ENCODE data around the gene SHOX.

The SHOX gene

DNA sequence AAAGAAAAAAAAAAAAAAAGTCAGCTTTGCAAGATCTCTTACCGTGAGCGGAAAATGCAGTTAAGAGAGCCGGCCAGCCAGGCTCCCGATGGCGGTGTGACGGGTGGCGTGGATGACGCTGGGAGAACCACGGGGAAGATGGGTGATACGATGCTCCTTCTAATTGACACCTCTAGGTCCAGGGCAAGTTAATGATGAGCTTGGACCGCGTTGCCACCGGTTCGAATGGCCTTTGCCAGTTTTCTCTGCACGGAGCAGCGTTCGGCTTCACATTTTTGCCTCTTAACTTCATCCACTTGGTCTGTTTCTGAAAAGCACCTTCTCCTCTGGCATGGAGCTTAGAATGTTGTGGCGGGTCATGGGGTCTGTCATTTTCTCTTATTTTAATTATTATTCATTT is 33.2 kb downstream of the SHOX start:
- in situ Hi-C loops (cut with MboI; ENCODE audit: low sequenced_read_pairs): no loop called here

DNA sequence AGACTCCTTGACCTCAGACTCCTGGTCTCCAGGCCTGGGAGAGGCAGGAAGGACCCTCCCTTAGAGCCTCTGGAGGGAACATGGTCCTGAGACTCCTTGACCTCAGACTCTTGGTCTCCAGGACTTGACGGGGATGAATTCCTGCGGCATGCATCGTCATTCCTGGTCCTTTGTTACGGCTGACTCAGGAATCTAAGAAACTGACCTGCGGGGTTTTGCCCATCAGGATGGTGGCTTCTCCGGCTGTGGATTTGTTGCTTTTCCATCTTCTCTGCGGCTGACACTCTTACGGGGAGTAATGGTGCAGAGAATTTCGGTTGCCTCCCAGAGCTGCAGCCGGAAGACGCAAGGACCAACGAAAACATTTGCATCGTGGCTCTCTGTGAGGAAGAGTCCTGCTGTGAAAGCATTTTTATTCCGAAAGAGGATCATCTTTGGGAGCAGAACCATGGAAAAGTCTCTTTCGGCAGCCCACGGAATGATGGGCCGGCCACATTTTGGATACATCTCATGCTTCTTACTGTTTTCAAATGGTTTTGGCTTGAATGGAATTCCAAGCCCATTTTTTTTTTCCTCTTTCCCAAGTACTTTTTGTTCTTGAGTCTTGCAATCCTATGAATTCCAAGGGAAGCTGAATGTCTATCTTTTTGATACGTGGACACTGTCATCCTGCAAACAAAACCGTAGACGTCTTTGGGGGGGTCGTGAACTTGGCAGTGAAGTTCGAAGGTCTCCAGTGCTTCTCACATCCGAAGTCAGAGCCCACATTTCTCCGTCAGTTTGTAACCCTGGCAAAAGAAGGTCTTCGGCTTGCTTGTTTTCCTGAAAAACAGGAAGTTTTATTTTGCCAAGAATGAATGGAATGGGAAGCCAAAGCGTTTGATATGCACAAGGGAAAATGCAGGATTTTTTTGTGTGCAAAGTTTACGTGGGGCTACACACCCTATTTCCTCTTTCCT is 36.5 kb downstream of the SHOX start:
- in situ Hi-C loops (cut with MboI; ENCODE audit: low sequenced_read_pairs): no loop called here

DNA sequence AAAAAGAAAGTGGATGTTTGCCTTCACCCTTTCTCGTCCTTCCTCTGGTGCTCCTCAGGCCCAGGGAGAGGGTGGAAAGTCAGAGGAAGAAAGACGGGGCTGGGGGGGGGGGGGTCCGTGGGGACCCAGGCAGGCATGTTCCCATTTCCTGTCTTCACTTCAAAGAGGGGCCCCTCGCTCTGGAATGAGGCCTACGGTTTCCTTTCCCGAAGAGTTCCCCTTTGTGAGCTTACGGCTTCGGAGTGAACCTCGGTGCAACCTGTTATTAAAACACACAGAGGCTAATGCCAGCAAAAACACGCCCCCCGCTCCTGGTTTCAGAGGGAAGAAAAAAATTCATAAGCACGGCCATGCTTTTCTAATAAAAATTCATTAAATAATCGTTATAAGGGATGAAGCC is 40.1 kb downstream of the SHOX start:
- in situ Hi-C loops (cut with MboI; ENCODE audit: low sequenced_read_pairs): no loop called here

DNA sequence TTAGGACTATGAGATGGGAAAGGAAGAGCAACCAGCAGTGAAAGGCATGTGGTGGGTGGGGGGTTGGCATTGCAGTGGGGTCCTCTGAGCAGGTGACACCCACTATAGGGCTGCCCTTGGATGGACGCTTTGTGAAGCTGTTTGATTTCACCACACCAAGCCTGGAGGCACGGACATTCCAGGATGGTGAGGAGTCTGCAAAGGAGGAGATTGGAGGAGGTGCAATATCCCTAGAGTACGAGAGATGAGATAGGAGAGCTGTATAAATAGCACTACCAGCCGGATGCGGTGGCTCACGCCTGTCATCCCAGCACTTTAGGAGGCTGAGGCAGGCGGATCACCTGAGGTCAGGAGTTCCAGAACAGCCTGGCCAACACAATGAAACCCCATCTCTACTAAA is 42.3 kb downstream of the SHOX start:
- in situ Hi-C loops (cut with MboI; ENCODE audit: low sequenced_read_pairs): no loop called here

DNA sequence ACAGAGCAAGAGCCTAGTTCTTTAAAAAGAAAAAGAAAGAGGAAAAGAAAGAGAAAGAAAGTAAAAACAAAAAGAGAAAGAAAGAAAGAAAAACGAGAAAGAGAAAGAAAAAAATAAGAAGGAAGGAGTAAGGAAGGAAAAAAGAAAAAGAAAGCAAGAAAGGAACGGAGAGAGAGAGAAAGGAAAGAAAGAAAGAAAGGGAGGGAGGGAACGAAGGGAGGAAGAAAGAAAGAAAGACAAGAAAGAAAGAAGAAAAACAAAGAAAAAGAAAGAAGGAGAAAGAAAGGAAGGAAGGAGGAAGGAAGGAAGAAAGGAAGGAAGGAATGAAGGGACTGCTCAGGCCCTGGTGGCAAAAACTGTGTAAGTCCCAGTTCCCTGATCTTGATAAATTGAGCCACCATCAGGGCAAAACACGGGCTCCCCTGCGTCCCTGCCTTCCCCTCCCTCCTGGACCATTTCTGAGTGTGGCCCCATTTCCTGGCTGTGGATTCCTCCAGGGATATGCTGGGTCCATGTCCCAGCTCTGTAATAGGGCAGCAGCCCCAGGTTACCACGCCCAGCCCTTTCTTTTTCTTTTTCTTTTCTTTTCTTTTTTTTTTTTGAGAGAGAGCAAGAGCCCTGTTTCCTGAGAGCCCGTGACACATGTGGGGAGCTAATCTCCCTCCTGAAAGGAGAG is 44.8 kb downstream of the SHOX start:
- in situ Hi-C loops (cut with MboI; ENCODE audit: low sequenced_read_pairs): no loop called here

DNA sequence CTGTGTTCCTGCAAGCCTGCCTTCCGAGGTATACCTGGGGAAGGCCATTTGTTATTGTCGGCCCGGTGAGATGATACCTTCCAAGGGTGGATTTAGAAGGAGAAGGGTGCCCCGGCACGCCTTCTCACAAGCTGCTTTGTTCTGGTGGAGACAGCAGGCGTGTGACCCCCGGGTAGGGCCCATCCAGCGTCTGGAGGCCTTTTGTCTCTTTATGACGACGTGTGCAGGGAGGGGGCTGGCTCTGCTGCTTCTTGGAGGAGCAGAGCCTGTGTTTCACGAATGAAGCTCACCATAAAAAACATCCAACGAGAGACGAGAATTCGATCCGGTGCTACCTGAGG is 45.3 kb downstream of the SHOX start:
- in situ Hi-C loops (cut with MboI; ENCODE audit: low sequenced_read_pairs): no loop called here

DNA sequence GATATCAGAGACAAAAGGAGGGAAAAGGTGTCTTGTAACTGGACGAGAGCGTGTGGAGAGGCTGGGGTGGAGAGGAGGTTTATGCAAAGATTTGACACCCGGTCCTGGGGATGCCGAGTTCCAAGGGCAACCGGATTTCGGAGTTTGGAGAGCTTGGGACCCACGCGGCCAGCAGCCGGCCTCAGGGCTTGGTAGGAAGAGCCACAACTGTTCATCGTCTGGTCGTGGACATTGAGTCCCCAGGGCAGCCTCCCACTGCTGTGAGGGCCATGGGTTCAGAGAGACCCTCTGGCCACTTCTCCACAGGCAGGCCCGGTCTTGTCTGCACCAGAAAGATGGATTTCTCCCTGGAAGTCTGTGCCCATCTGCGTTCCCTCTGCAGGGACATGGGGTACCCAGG is 46.8 kb downstream of the SHOX start:
- in situ Hi-C loops (cut with MboI; ENCODE audit: low sequenced_read_pairs): no loop called here

DNA sequence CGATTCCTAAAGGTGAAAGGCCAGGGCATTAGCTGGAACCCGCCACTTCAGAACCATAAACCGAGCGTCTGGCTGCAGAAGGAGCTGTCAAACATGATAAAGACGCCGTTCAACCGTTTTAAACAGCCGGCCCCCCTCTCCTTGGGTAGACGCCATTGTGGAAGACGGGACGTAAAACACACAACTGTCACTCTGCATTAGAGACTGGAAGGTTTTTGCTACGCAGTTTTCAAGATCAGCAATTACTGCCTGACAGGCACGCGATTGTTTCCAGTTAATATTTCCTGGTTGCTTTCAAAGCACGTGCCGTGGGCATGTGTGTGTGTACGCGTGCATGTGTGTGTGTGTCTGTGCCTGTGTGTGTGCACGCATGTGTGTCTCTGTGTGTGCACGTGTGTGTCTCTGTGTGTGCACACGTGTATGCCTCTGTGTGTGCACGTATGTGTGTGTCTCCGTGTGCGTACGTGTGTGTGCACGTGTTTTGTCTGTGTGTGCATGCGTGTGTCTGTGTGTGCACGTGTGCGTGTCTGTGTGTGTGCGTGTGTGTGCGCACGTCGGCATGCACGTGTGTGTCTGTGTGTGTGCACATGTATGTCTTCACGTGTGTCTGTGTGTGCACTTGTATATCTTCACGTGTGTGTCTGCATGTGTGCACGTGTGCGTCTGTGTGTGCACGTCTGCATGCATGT is 48.8 kb downstream of the SHOX start:
- in situ Hi-C loops (cut with MboI; ENCODE audit: low sequenced_read_pairs): no loop called here

DNA sequence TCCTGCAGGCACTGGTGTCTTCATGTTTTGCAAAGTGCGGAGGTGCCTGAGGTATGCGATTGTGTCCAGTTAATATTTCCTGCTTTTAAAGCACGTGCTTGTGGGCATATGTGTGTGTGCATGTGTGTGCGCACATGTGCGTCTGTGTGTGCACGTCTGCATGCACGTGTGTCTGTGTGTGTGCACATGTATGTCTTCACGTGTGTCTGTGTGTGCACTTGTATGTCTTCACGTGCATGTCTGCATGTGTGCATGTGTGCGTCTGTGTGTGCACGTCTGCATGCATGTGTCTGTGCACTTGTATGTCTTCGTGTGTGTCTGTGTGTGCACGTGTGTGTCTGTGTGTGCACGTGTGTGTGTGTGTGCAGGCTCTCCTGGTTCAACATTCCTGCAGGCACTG is 49.5 kb downstream of the SHOX start:
- in situ Hi-C loops (cut with MboI; ENCODE audit: low sequenced_read_pairs): no loop called here

DNA sequence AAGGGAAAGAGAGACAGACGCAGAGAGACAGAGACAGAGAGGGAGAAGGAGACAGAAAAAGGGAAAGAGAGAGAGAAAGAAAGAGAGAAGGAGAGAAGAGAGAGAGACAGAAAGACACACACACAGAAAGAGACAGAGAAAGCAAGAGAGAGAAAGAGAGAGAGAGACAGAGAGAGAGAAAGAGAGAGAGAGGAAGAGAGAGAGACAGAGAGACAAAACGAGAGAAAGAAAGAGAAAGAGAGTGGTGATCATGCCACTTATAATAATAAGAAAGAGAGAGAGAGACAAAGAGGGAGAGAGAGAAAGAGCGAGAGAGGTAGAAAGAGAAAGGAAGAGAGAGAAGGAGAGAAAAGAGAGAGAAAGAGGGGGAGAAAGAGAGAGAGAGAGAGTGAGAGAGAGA is 51.4 kb downstream of the SHOX start:
- in situ Hi-C loops (cut with MboI; ENCODE audit: low sequenced_read_pairs): no loop called here

DNA sequence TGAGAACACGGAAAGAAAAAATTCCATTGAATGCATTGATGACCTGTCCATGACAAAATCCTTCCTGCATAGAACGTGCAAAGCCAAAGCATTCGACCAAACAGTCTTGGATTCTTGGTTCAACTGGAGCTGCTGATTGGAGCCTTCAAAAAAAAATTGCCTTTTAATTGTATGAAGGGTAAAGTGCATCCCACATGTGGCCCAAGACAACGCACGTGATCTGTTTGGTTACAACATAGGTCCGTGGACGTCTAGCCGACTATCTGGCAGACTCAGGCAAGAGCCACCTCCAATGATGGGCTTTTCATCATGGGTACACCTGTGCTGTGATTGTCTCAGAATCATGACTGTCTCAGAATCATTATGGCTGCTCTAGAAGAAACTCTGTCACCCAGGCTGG is 52.3 kb downstream of the SHOX start:
- in situ Hi-C loops (cut with MboI; ENCODE audit: low sequenced_read_pairs): no loop called here

DNA sequence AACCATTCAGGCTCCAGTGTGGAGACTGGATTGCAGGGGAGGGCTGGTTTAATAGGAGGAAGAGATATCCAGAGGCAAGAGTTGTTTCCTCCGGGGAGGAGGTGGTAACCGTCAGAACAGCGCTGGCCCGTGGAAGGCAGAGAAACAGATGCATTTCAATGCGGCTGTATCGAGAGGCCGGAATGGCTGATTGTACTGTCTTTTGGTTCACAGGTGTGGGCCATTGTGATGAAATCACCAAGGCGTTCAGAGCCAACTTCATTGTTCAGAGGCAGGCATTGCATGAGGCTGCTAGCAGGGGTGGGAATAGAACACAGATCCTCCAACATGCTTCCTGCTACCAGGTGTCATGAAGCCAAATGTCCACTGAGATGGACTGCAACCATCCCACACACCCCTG is 53.0 kb downstream of the SHOX start:
- in situ Hi-C loops (cut with MboI; ENCODE audit: low sequenced_read_pairs): no loop called here

DNA sequence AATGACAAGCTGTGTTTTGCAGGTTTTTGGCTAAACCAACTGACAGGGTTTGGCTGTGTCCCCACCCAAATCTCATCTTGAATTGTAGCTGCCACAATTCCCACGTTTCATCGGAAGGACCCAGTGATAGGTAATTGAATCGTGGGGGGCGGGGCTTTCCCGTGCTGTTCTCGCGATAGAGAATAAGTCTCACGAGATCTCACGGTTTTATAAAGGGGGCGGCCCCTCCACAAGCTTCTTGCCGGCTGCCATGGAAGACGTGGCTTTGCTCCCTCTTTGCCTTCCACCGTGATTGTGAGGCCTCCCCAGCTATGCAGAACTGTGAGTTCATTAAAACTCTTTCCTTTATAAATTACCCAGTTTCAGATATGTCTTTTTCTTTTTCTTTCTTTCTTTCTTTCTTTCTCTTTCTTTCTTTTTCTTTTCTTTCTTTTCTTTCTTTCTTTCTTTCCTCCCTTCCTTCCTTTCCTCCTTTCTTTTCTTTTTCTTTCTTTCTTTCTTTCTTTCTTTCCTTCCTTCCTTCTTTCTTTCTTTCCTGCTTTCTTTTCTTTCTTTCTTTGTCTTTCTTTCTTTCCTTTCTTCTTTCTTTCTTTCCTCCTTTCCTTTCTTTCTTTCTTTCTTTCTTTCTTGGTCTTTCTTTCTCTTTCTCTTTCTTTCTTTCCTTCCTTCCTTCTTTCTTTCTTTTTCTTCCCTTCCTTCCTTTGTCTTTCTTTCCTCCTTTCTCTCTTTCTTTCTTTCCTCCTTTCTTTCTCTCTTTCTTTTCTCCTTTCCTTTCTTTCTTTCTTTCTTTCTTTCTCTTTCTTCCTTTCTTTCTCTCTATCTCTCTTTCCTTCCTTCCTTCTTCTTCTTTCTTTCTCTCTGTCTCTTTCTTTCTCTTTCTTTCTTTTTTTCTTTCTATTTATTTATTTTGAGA is 54.8 kb downstream of the SHOX start:
- in situ Hi-C loops (cut with MboI; ENCODE audit: low sequenced_read_pairs): no loop called here

DNA sequence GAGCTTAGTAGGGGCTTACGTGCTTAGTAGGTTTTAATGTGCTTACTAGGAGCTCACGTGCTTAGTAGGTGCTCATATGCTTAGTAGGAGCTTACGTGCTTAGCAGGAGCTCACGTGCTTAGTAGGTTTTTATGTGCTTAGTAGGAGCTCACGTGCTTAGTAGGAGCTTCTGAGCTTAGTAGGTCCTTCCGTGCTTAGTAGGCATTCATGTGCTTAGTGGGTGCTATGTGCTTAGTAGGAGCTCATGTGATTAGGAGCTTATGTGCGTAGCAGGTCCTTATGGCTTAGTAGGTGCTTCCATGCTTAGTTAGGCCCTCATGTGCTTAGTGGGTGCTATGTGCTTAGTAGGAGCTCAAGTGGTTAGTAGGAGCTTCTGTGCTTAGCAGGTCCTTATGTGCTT is 59.4 kb downstream of the SHOX start:
- in situ Hi-C loops (cut with MboI; ENCODE audit: low sequenced_read_pairs): no loop called here

DNA sequence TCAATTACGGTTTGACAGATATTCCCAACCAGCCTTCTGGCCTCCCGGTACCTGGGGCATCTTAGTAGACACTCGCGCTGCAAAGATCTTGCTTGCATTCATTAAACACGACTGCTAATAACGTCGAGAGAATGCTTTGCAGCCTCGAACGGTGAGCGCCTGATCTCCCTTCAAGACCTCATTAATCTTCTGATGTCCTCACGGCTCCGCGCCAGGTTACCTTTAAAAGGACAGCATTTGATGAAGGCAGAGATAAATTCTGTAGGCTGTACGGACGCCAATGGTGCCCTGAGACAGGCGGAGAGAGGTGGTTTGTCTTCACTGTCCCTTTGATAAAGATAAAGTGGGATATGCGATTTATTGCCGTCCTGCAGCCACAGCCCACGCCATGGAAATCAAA is 64.2 kb downstream of the SHOX start:
- in situ Hi-C loops (cut with MboI; ENCODE audit: low sequenced_read_pairs): no loop called here

DNA sequence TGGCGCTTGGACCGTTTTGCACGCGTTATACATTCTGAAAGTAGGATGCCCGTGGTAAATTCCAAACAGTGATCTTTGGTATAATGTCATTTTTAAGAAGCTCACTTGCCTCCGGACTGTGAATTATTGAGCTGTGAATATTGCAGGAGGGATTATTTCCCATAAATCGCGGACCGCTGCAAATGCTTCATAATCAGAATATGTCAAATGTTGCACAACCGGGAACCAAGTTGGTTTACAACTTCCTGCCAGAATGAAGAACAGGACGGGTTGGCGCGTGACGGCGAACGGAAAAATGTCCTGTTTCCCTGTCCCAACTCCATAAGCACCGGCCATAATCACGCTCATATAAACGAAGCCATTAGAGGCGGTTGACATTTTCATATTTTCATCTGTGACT is 67.6 kb downstream of the SHOX start:
- in situ Hi-C loops (cut with MboI; ENCODE audit: low sequenced_read_pairs): no loop called here

DNA sequence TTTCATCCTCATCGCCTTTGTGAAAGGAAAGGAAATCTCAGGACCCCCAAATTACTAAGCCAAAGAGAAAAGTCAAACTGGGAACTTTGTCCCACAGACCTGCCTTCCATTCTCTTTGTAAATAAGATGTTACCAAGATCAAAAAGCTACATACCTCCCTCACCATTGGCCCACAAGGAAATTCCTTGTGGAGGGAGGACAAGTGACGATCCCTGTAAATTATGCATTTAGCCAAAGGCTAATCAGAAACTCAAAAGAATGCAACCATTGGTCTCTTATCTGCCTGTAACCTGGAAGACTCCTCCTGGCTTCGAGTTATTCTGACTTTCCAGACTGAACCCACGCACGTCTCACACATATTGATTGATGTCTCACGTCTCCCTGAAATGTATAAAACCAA is 70.3 kb downstream of the SHOX start:
- in situ Hi-C loops (cut with MboI; ENCODE audit: low sequenced_read_pairs): no loop called here

DNA sequence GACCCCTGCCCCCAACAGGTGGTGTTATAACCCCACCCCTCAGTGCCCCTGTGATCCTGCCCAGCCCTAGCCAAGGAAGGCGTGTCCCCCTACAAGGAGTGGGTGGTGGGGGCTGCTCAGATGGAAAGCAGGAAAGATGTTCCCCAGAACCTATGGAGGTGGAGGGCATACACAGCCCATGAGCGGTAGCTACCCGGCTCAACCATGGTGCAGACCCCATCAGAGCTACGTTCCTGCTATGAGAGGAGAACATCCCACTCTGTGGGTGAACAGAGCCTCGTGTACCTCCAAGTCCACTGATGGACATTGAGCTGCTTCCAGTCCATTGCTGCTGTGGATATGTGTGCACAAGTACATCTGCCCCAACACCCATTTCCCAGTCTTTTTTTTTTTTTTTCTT is 71.1 kb downstream of the SHOX start:
- in situ Hi-C loops (cut with MboI; ENCODE audit: low sequenced_read_pairs): no loop called here

DNA sequence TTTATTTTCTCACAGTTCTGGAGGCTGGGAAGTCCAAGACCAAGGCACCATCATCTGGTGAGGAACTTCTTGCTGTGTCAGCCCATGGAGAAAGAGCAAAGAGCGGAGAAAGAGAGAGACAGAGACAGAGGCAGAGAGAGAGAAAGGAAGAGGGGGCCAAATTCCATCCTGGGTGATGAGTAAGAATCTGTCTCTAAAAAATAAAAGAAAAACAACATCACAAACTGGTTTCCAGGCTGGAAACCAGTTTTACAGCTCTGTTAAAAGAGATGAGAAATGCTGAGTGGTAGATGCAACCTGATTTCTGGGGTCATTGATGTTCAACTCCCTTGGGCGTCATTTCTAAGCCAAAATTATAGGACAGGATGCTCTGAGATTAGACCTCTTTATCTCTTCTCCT is 72.9 kb downstream of the SHOX start:
- in situ Hi-C loops (cut with MboI; ENCODE audit: low sequenced_read_pairs): no loop called here

DNA sequence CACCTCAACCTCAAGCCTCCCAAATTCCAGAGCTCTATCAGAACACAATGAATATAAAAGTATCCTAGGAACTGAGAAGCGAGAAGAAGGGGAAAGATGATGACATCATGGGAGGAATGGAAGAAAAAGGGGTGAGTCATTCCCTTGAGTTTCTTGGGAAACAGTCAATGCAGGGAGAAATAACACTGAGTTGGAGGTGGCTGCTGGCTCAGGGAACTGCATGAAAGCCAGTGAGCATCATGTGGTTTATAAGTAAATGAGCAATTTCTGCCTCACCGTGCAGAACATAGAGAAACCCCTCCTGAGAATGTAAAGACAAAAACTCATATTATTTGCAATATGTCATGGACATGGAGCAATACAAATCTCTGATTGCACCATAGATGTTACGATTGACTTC is 73.3 kb downstream of the SHOX start:
- in situ Hi-C loops (cut with MboI; ENCODE audit: low sequenced_read_pairs): no loop called here

All from HL-60/S4 treated with retinoic acid at 250 ng/mL for 4 days and 3 days (cell line).